H1 (cell line): ENCODE data around the gene TPRN. TPM values are rescaled to one million over a fixed set of nuclear protein-coding genes. Genes with fewer than 3 reads are reported as not detected.

Source experiments
- CTCF ChIA-PET: fragments of 300-600 bp; sonication (Branson Sonifier 250); formaldehyde crosslinking; loops from one replicate; lab custom pipeline; 2021; ENCODE audit not compliant: partially characterized antibody; lab: Charles Lee
- POLR2A ChIA-PET: fragments of 300-600 bp; sonication (Branson Sonifier 250); formaldehyde crosslinking; loops from one replicate; lab custom pipeline; 2021; ENCODE audit warnings: inconsistent platforms; ENCODE audit not compliant: partially characterized antibody; lab: Charles Lee
- DNase-seq, 2 experiments: peaks; one replicate each; pipeline versions ENCODE4 v3.0.0 to v3.0.0-alpha.2; 2010 to 2022; ENCODE audit warnings: low spot score in 2 of 2, low read depth in 1 of 2, mixed read lengths in 1 of 2
- FAIRE-seq: peaks from 2 replicates; lab custom pipeline; 2011; peaks lifted over from hg19 to GRCh38; lab: Jason Lieb, UNC
- H2AFZ ChIP-seq: 2 replicates; pipeline ENCODE4 v1.8.1; 2012; ENCODE audit warnings: low read length, inconsistent platforms
- H2AK5ac ChIP-seq: 2 replicates; pipeline ENCODE4 v1.6.1; 2013; ENCODE audit warnings: low read depth, low read length
- H2BK120ac ChIP-seq: replicated peaks from 2 replicates; pipeline ENCODE3; 2013; ENCODE audit warnings: low read depth, low read length, inconsistent platforms
- H2BK12ac ChIP-seq: 2 replicates; pipeline ENCODE4 v1.6.1; 2013; ENCODE audit warnings: low read depth, low read length
- H2BK15ac ChIP-seq: 2 replicates; pipeline ENCODE4 v1.6.1; 2013; ENCODE audit warnings: low read length
- H2BK20ac ChIP-seq: 2 replicates; pipeline ENCODE4 v1.6.1; 2013; ENCODE audit warnings: low read length
- H2BK5ac ChIP-seq: 2 replicates; pipeline ENCODE4 v1.6.1; 2013; ENCODE audit warnings: low read depth, low read length
- H3K14ac ChIP-seq: 2 replicates; pipeline ENCODE4 v1.6.1; 2013; ENCODE audit warnings: inconsistent platforms; ENCODE audit not compliant: insufficient read length
- H3K18ac ChIP-seq: 2 replicates; pipeline ENCODE4 v1.6.1; 2013; ENCODE audit warnings: low read length; ENCODE audit errors: extremely low read depth
- H3K23ac ChIP-seq: 2 replicates; pipeline ENCODE4 v1.6.1; 2013; ENCODE audit warnings: inconsistent platforms; ENCODE audit not compliant: insufficient read length
- H3K23me2 ChIP-seq: 2 replicates; pipeline ENCODE4 v1.6.1; 2013; ENCODE audit warnings: low read depth, low read length
- H3K27ac ChIP-seq: 2 replicates; pipeline ENCODE4 v1.6.1; 2011; ENCODE audit warnings: low read depth, low read length, inconsistent platforms
- H3K27me3 ChIP-seq, 4 experiments: replicated peaks in 1 of 4; 1 replicate in 1 of 4; 2 replicates in 3 of 4; pipeline versions ENCODE4 v1.6.1 to v1.8.1; 2011 to 2013; ENCODE audit warnings: low read length in 3 of 4, mild to moderate bottlenecking in 3 of 4, inconsistent platforms in 2 of 4, mixed read lengths in 2 of 4, moderate library complexity in 1 of 4; ENCODE audit not compliant: control insufficient read depth in 3 of 4, insufficient read depth in 3 of 4; ENCODE audit errors: extremely low read depth in 1 of 4
- H3K36me3 ChIP-seq, 4 experiments: 2 replicates each; pipeline versions ENCODE4 v1.6.1 to v1.8.1; 2011 to 2013; ENCODE audit warnings: mild to moderate bottlenecking in 4 of 4, low read length in 3 of 4, moderate library complexity in 2 of 4, control low read depth in 1 of 4, inconsistent platforms in 1 of 4; ENCODE audit not compliant: insufficient read depth in 4 of 4, control insufficient read depth in 2 of 4
- H3K4ac ChIP-seq: replicated peaks from 2 replicates; pipeline ENCODE3; 2013; ENCODE audit warnings: low read length, low read depth, mixed read lengths, inconsistent platforms; ENCODE audit not compliant: insufficient read length
- H3K4me1 ChIP-seq, 4 experiments: replicated peaks in 1 of 4; 1 replicate in 1 of 4; 2 replicates in 3 of 4; pipeline versions ENCODE4 v1.6.1 to v1.8.1; 2011 to 2013; ENCODE audit warnings: low read length in 3 of 4, inconsistent platforms in 2 of 4, mixed read lengths in 1 of 4; ENCODE audit not compliant: insufficient read depth in 4 of 4, control insufficient read depth in 3 of 4
- H3K4me2 ChIP-seq, 2 experiments: 2 replicates each; pipeline versions ENCODE4 v1.6.1 to v1.8.1; 2011 to 2013; ENCODE audit warnings: low read depth in 2 of 2, low read length in 2 of 2, control low read depth in 1 of 2, inconsistent platforms in 1 of 2, mild to moderate bottlenecking in 1 of 2; ENCODE audit not compliant: insufficient read depth in 1 of 2
- H3K4me3 ChIP-seq, 4 experiments: fragments of 200-600, 300-600 bp in 1 of 4; sonication (generic), shearing (Covaris generic), sonication (Bioruptor Twin) in 1 of 4; 2 replicates each; pipeline versions ENCODE4 v1.5.1 to v1.8.1; 2011 to 2016; ENCODE audit warnings: low read length in 4 of 4, low read depth in 3 of 4, control low read depth in 2 of 4, inconsistent platforms in 2 of 4, mild to moderate bottlenecking in 2 of 4, mixed read lengths in 1 of 4, moderate library complexity in 1 of 4; ENCODE audit not compliant: insufficient read depth in 2 of 4; ENCODE audit errors: extremely low read depth in 1 of 4
- H3K56ac ChIP-seq: replicated peaks from 2 replicates; pipeline ENCODE3; 2013; ENCODE audit warnings: low read depth, mild to moderate bottlenecking, mixed read lengths, low read length, inconsistent platforms; ENCODE audit not compliant: insufficient read length
- H3K79me1 ChIP-seq: 2 replicates; pipeline ENCODE4 v1.6.1; 2013; ENCODE audit warnings: low read depth, low read length, control low read depth
- H3K79me2 ChIP-seq, 2 experiments: 2 replicates each; pipeline versions ENCODE4 v1.6.1 to v1.8.1; 2012 to 2013; ENCODE audit warnings: low read length in 2 of 2, mild to moderate bottlenecking in 2 of 2, inconsistent platforms in 1 of 2; ENCODE audit not compliant: insufficient read depth in 2 of 2, control insufficient read depth in 1 of 2
- H3K9ac ChIP-seq, 4 experiments: replicated peaks in 1 of 4; 1 replicate in 1 of 4; 2 replicates in 3 of 4; pipeline versions ENCODE4 v1.6.1 to v1.8.1; 2011 to 2013; ENCODE audit warnings: low read depth in 3 of 4, low read length in 3 of 4, control low read depth in 2 of 4, mild to moderate bottlenecking in 2 of 4, moderate library complexity in 2 of 4, inconsistent platforms in 1 of 4; ENCODE audit errors: extremely low read depth in 1 of 4
- H3K9me3 ChIP-seq, 2 experiments: 2 replicates each; pipeline versions ENCODE4 v1.6.1 to v1.8.1; 2012 to 2013; ENCODE audit warnings: mild to moderate bottlenecking in 2 of 2, moderate library complexity in 2 of 2, control low read depth in 1 of 2, inconsistent platforms in 1 of 2, low read depth in 1 of 2, low read length in 1 of 2, mixed read lengths in 1 of 2; ENCODE audit not compliant: insufficient read depth in 2 of 2
- H4K20me1 ChIP-seq, 2 experiments: replicated peaks in 1 of 2; 2 replicates each; pipeline versions ENCODE3 to v1.8.1; 2011 to 2013; ENCODE audit warnings: inconsistent platforms in 2 of 2, low read length in 2 of 2, mild to moderate bottlenecking in 1 of 2; ENCODE audit not compliant: insufficient read depth in 2 of 2, control insufficient read depth in 1 of 2
- H4K5ac ChIP-seq: 2 replicates; pipeline ENCODE4 v1.6.1; 2013; ENCODE audit warnings: low read length, low read depth, mixed read lengths, inconsistent platforms; ENCODE audit not compliant: insufficient read length
- H4K8ac ChIP-seq: 2 replicates; pipeline ENCODE4 v1.8.0; 2013; ENCODE audit warnings: mild to moderate bottlenecking, moderate library complexity, low read length, inconsistent platforms; ENCODE audit not compliant: insufficient read depth; ENCODE audit errors: extremely low read depth
- H4K91ac ChIP-seq: replicated peaks from 2 replicates; pipeline ENCODE3; 2013; ENCODE audit warnings: low read length, mixed read lengths, inconsistent platforms; ENCODE audit not compliant: insufficient read length
- ASH2L ChIP-seq: fragments of 200-600, 300-600 bp; sonication (generic); IDR thresholded peaks from one replicate; pipeline ENCODE4 v1.7.1; 2017; ENCODE audit warnings: low read length
- CBX5 ChIP-seq: fragments of 300-800, 300-1000 bp; sonication (generic); IDR thresholded peaks from 2 replicates; pipeline ENCODE4 v1.7.1; 2016; ENCODE audit warnings: antibody characterized with exemption, low read length, low read depth
- CEBPB ChIP-seq: IDR thresholded peaks from 2 replicates; pipeline ENCODE4 v1.6.1; 2012; ENCODE audit warnings: low read depth, low read length
- CTBP2 ChIP-seq: IDR thresholded peaks from 2 replicates; pipeline ENCODE4 v1.7.0; 2011; ENCODE audit warnings: borderline replicate concordance, mild to moderate bottlenecking, moderate library complexity, mixed read lengths, low read length; ENCODE audit not compliant: insufficient read depth, insufficient read length
- EZH2 ChIP-seq: fragments of 200-600 bp; sonication (generic); IDR thresholded peaks from 2 replicates; pipeline ENCODE4 v1.7.1; 2012; ENCODE audit warnings: low read depth, mild to moderate bottlenecking, moderate library complexity, low read length, inconsistent platforms; ENCODE audit not compliant: severe bottlenecking
- HDAC6 ChIP-seq: IDR thresholded peaks from one replicate; pipeline ENCODE4 v1.7.1; 2012; ENCODE audit warnings: low read depth, mild to moderate bottlenecking, inconsistent platforms, low read length, moderate library complexity
- JUND ChIP-seq: IDR thresholded peaks from 2 replicates; pipeline ENCODE4 v1.6.1; 2011; ENCODE audit warnings: mild to moderate bottlenecking, improper control_type of control experiment, low read length
- NANOG ChIP-seq: IDR thresholded peaks from 2 replicates; pipeline ENCODE4 v1.6.1; 2011; ENCODE audit warnings: low read length, low read depth, mild to moderate bottlenecking, inconsistent platforms; ENCODE audit not compliant: insufficient read depth, poor library complexity, severe bottlenecking
- RNF2 ChIP-seq: fragments of 200-900, 300-1000 bp; sonication (generic); IDR thresholded peaks from 2 replicates; pipeline ENCODE4 v1.7.1; 2016; ENCODE audit warnings: borderline replicate concordance, low read depth, mild to moderate bottlenecking, antibody characterized with exemption, low read length; ENCODE audit not compliant: poor library complexity, severe bottlenecking; ENCODE audit errors: missing control alignments
- SRF ChIP-seq: IDR thresholded peaks from 2 replicates; pipeline ENCODE4 v1.6.1; 2011; ENCODE audit warnings: mild to moderate bottlenecking, low read depth, low read length, moderate library complexity
- TEAD4 ChIP-seq: IDR thresholded peaks from 2 replicates; pipeline ENCODE4 v1.6.1; 2012; ENCODE audit warnings: low read depth, low read length, inconsistent platforms, mixed read lengths
- WGBS, 2 experiments: shearing (Covaris generic) in 1 of 2; methylation state at CpG; one replicate each; pipeline versions ENCODE4 v1.1.6 to v1.1.7; 2013 to 2015; ENCODE audit warnings: low lambda C conversion rate in 2 of 2, mixed read lengths in 2 of 2, inconsistent platforms in 1 of 2, low coverage in 1 of 2, missing lambda C conversion rate in 1 of 2; ENCODE audit not compliant: insufficient replicate concordance in 2 of 2, insufficient coverage in 1 of 2, insufficient read length in 1 of 2; ENCODE audit errors: extremely low coverage in 1 of 2, missing lambda C conversion rate in 1 of 2; 5-methylcytosine and 5-hydroxymethylcytosine counted together
- polyA plus RNA-seq, 7 experiments: library from polyadenylated mRNA; depleted of rRNA in 3 of 7; stranded (reverse) in 5 of 7; unstranded in 2 of 7; fragments of >200 nt in 5 of 7; fragments of 200-250 nt in 2 of 7; gene quantifications; 1 replicate in 5 of 7; 2 replicates in 1 of 7; 4 replicates in 1 of 7; pipeline versions ENCODE4 v1.2.1 to v1.2.3, GENCODE V29; 2011 to 2013; ENCODE audit warnings: missing spikeins in 2 of 7, mixed read lengths in 2 of 7
- total RNA-seq: library from RNA; stranded (reverse); fragmentation: NEBNext Ultra II Directional; extraction: Animal tissue kit (Norgen Biotek cat#: 25700); gene quantifications from 2 replicates; pipeline ENCODE4 v1.2.1, GENCODE V29; 2021

TPRN gene
- total and polyA plus RNA-seq, 2 of the 8 experiments (the other 6 are each of a cell fraction or from before 2014, with no cell fraction given): 9.7 to 23.2 TPM

DNA sequence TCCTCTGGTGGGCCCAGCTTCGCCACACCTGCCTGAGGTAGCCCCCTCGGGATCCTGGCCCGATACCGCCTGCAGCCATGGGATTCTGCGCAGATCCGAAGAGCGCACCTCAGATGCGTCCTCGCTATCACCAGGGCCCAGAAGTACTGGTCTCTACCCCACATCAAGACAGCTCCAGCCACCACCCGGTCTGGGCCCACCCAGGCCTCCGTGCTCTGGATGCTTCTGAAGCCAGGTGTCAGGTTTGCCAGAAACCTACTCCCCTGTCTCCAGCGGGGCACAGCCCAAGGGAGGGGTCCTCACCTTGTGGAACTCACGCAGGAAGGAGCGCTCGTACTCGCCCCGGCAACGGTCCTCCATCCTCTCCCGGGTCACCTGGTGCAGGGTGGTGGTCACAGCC is 14.6 kb downstream of the TPRN start:
- no peaks in the 10 kb centered on the region; a peak in 1 of 7 replicates for H3K27me3 ChIP-seq
- H3K23me2 ChIP-seq: peaks cover 8% of the 10 kb centered on the region; the same call in 1 of the 2 replicates
- no peaks in the 10 kb centered on the region for H3K9me3 ChIP-seq
- H3K79me1 ChIP-seq: peaks cover 5% of the 10 kb centered on the region
- H4K5ac ChIP-seq: no peak overlapping the region
- H3K9ac ChIP-seq: no peak overlapping the region
- POLR2A ChIA-PET: interaction anchor here (1.5 kb wide), 1 partner anchor 15 kb away, joined by 3 read pairs; the partner anchor contains the start of gene TPRN
- peaks cover 0 to 17% (median 6%) of the 10 kb centered on the region in 4 experiments; a peak in 5 of 7 replicates for H3K4me1 ChIP-seq
- no peak overlapping the region for H3K4me3 ChIP-seq
- peaks cover 3 to 28% (median 12%) of the 10 kb centered on the region in 4 experiments; a peak in 7 of 8 replicates for H3K36me3 ChIP-seq
- H2BK120ac ChIP-seq: no peak overlapping the region
- FAIRE-seq: no peak
- H3K4ac ChIP-seq: no peak overlapping the region
- H3K79me2 ChIP-seq: peaks cover 0 to 30% of the 10 kb centered on the region in 2 experiments; a peak in 2 of 4 replicates
- H3K27ac ChIP-seq: no peak overlapping the region
- TF ChIP-seq TEAD4 (no peak), ASH2L (no peak), CEBPB (no peak), NANOG (no peak), RNF2 (no peak), HDAC6 (no peak), CBX5 (no peak), CTBP2 (no peak), EZH2 (no peak), SRF (no peak), JUND (no peak)
- TF ChIP-seq, all 59 proteins: peak for 0
- CTCF ChIA-PET: interaction anchor here (5.4 to 14.0 kb wide), 2 partner anchors 10 to 43 kb away, joined by 47 to 204 read pairs; partner anchors contain the start of genes CYSRT1, RNF208, RNF224 and SLC34A3
- Histone ChIP-seq H2BK5ac (no peak overlapping the region), H2AFZ (no peak overlapping the region), H4K8ac (no peak overlapping the region; the same call in 1 of the 2 replicates), H3K18ac (no peak overlapping the region), H4K91ac (no peak overlapping the region), H3K4me2 (no peak overlapping the region), H2BK20ac (no peak overlapping the region), H2BK15ac (no peak overlapping the region), H3K14ac (no peak overlapping the region), H4K20me1 (peaks cover 4 to 30% of the 10 kb centered on the region in 2 experiments), H2AK5ac (no peak overlapping the region), H2BK12ac (no peak overlapping the region), H3K23ac (no peak overlapping the region), H3K56ac (no peak overlapping the region)
- DNase-seq: no peak
- 90% methylated on average over 19 of the region's 19 CpGs; no CpG with 5 or more reads in 1 of the 2 experiments for WGBS, 2 experiments
